Spinal cord (tissue), 10 donors: ENCODE measurements around the gene SETMAR. TPM values are rescaled to one million over a fixed set of nuclear protein-coding genes. Genes with fewer than 3 reads are reported as not detected.
A peak's percentile ranks its signal among the peaks of the same experiment; 100 is the strongest.

Experiments used
- DNase-seq, 6 donors: peaks; one replicate each; pipeline versions ENCODE4 v3.0.0 to v3.0.0-alpha.2; 2013 to 2015; ENCODE audit warnings: low spot score in 6 of 6, low read depth in 4 of 6
- H3K27ac ChIP-seq: one replicate; pipeline ENCODE4 v1.5.1; 2013; ENCODE audit warnings: low read depth, low read length, control low read depth
- H3K27me3 ChIP-seq: one replicate; pipeline ENCODE4 v1.6.1; 2013; ENCODE audit warnings: low read length; ENCODE audit not compliant: control insufficient read depth, insufficient read depth
- H3K36me3 ChIP-seq: one replicate; pipeline ENCODE4 v1.6.1; 2013; ENCODE audit warnings: low read length; ENCODE audit not compliant: control insufficient read depth, insufficient read depth
- H3K4me1 ChIP-seq: one replicate; pipeline ENCODE4 v1.6.1; 2013; ENCODE audit warnings: low read length; ENCODE audit not compliant: control insufficient read depth, insufficient read depth
- H3K4me3 ChIP-seq: one replicate; pipeline ENCODE4 v1.5.1; 2013; ENCODE audit warnings: low read depth, low read length, control low read depth
- H3K9me3 ChIP-seq: one replicate; pipeline ENCODE4 v1.6.1; 2013; ENCODE audit warnings: low read length; ENCODE audit not compliant: control insufficient read depth, insufficient read depth
- WGBS: methylation state at CpG from one replicate; pipeline ENCODE4 v1.1.5; 2013; ENCODE audit warnings: missing lambda C conversion rate; ENCODE audit not compliant: insufficient coverage; 5-methylcytosine and 5-hydroxymethylcytosine counted together
- long read RNA-seq, 4 donors: transcript quantifications; one replicate each; lab custom pipeline, GENCODE V29; 2026
- polyA plus RNA-seq, 2 donors: library from polyadenylated mRNA; unstranded; fragments of 120-200 nt; gene quantifications; one replicate each; pipeline ENCODE4 v1.2.1, GENCODE V29; 2013; ENCODE audit not compliant: insufficient read length in 2 of 2
- total RNA-seq, 2 donors: library from RNA; depleted of rRNA in 1 of 2; stranded (reverse); fragments of 120-200 nt in 1 of 2; fragments of >200 nt in 1 of 2; gene quantifications; one replicate each; pipeline versions ENCODE4 v1.2.3 to v1.2.4, GENCODE V29; 2013 to 2014
- donor health status: healthy.

SETMAR gene
- total RNA-seq (10 to 100 TPM; 19.1 to 28.4 TPM), polyA plus RNA-seq (10 to 100 TPM; 20.5 to 21.9 TPM)
- long read RNA-seq, donor 1, partial matches to known transcripts = 0 of 6 reads
- long read RNA-seq, donor 1, other reads (novel, unspliced or antisense) = 5 of 6 reads
- long read RNA-seq, donor 2, partial matches to known transcripts = 0 of 1 reads
- long read RNA-seq, donor 2, other reads (novel, unspliced or antisense) = 0 of 1 reads
- long read RNA-seq, donor 3, partial matches to known transcripts = 0 of 3 reads
- long read RNA-seq, donor 3, other reads (novel, unspliced or antisense) = 0 of 3 reads
- long read RNA-seq, donor 4, partial matches to known transcripts = 0 of 4 reads
- long read RNA-seq, donor 4, other reads (novel, unspliced or antisense) = 0 of 4 reads

DNA sequence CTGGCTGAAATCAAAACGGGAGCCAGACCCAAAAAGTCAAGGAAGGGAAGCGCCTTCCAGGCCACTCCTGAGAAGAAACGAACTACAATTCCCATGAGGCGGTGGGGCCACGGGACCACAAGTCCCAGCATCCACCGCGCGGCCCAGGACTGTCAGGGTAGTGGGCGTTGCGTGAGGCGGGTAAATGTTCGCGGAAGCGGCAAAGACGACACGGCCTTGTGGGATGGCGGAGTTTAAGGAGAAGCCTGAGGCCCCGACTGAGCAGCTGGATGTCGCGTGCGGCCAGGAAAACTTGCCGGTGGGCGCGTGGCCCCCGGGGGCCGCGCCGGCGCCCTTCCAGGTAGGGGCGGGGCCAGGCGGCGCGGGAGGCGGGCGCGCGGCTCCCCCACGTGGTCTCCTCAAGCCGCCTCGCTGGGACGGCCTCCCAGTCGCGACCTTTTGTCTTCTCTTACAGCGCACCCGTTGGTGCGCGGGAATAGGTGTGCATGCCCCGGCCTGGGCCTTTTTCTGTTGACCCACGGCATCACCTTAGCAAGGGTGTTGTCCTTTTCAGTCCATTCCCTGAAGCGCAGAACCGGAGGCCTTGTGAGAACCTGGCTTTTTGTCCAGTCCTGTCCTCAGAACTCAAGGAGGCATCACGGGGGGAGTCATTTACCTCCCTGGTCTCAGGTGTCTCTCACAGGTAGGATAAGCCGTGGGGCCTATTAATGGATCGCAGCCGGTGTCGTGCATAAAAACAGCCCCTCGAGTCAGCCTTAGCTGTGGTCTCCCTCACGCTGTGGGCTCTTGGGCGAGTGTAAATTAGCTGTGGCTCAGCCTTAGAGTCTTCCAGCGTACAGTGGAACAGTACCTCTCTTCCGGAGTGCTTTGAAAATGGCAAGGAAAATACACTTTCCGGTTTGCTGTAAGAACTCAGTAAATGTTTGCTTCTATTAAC is at the start of gene SETMAR:
Gene SETMAR (plus strand): TSS at position 183 of the 937 bp plus-strand sequence. CDS start 2 bp downstream, at position 185.
- 2% methylated on average over 60 of the region's 62 CpGs for WGBS
- peak within 1 kb of the TSS; percentile 76 for H3K27ac ChIP-seq
- H3K36me3 ChIP-seq = no peaks in the 10 kb centered on the region
- no peaks in the 10 kb centered on the region for H3K9me3 ChIP-seq
- H3K4me1 ChIP-seq = peaks cover 22% of the 10 kb centered on the region
- peak; percentile 85 to 98 (median 86) for DNase-seq
- H3K4me3 ChIP-seq = peak within 1 kb of the TSS; percentile 76
- no peaks in the 10 kb centered on the region for H3K27me3 ChIP-seq

DNA sequence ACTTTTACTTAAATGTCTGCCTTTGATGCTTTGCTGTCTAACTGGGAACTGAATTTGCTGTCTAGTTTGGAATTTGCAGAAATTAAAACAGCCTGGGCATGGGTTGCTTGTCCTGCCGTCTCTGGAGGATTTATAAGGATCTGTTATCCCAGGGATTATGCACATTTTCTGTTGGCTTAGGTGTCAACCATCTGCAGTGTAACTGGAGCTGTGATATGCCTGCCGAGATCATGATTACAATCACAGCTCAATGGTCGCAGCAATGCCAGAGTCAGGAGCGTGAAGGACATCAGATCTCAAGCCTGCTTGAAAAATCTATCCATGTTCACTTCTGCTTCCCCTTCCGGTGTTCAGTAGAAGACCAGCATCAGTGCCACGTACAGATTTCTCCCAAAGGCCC is 41.8 kb upstream of the SETMAR start:
- Histone ChIP-seq H3K27ac (no peak overlapping the region), H3K4me3 (no peak overlapping the region), H3K36me3 (no peaks in the 10 kb centered on the region), H3K4me1 (no peaks in the 10 kb centered on the region), H3K9me3 (no peaks in the 10 kb centered on the region), H3K27me3 (no peaks in the 10 kb centered on the region)
- DNase-seq = peak in 1 of 6 donors; percentile 21
- 81% methylated on average over 6 of the region's 6 CpGs for WGBS

DNA sequence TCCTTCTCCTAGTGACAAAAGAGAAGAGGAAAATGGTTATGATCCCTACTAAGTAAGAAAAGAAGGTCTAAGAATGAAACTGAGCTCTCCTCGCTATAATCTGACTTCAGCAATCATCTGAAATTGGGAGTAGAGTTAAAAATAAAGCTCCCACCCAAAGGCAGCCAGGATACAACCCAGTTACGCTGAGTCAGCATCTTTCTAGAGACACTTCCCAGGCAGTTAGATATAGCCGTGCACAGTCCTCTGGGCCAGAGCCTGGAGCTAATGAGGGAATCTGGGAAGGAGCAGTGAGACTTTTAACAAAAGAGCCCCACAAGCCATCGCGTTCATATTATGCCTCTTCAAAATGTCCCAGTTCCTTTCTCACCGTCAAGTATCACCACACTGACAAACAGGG is 39.1 kb upstream of the SETMAR start:
- Histone ChIP-seq H3K9me3 (no peaks in the 10 kb centered on the region), H3K36me3 (no peaks in the 10 kb centered on the region), H3K4me3 (no peak overlapping the region), H3K4me1 (no peaks in the 10 kb centered on the region), H3K27ac (no peak overlapping the region), H3K27me3 (no peaks in the 10 kb centered on the region)
- 67% methylated on average over 2 of the region's 6 CpGs for WGBS
- DNase-seq = no peak

DNA sequence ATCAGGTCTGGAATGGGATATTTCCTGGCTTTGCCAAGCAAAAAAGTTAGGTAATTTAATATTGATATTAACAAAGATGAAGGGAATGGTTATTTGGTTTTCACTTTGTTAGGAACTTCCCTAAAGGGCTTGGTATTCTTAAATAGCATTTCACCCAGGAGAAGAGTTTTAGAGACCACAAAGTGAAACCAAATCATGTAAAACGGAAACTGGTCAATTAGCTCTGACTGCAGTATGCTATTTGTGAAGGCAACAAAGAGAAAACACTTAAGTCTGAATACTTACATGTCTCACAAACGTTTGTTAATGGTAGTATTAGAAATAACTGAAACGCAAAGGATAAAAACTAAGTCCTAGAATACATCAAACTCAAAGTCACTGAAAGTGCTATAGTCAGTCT is 32.4 kb upstream of the SETMAR start:
- Histone ChIP-seq H3K27me3 (no peaks in the 10 kb centered on the region), H3K9me3 (no peaks in the 10 kb centered on the region), H3K4me1 (peaks cover 4% of the 10 kb centered on the region), H3K4me3 (no peak overlapping the region), H3K27ac (no peak overlapping the region), H3K36me3 (no peaks in the 10 kb centered on the region)
- no peak for DNase-seq
- whole genome bisulfite sequencing = no CpG with 5 or more reads among the region's 3 CpGs

DNA sequence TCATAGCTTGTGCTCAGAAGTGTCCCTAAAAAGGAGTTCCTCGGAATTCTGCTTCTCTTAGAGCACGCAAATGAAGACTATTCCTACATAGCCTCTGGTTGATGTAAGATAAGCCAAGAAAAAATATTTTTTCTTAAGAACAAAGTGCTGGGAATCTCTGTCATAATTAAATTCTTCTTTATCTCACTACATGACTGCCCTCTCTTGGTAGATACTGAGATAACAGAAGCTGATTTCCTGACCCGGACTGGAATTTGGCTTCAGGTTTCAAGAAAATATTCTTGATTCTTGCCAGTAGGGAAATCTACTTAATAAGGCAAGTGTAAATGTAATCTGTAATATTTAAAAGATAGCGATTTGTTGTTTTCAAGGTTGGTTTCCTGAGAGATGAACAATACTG is 31.3 kb upstream of the SETMAR start:
- 6% methylated on average over 2 of the region's 4 CpGs for WGBS
- Histone ChIP-seq H3K4me3 (no peak overlapping the region), H3K36me3 (no peaks in the 10 kb centered on the region), H3K27ac (no peak overlapping the region), H3K4me1 (peaks cover 4% of the 10 kb centered on the region), H3K9me3 (no peaks in the 10 kb centered on the region), H3K27me3 (no peaks in the 10 kb centered on the region)
- peak in 5 of 6 donors; percentile 44 to 93 (median 47) for DNase-seq

DNA sequence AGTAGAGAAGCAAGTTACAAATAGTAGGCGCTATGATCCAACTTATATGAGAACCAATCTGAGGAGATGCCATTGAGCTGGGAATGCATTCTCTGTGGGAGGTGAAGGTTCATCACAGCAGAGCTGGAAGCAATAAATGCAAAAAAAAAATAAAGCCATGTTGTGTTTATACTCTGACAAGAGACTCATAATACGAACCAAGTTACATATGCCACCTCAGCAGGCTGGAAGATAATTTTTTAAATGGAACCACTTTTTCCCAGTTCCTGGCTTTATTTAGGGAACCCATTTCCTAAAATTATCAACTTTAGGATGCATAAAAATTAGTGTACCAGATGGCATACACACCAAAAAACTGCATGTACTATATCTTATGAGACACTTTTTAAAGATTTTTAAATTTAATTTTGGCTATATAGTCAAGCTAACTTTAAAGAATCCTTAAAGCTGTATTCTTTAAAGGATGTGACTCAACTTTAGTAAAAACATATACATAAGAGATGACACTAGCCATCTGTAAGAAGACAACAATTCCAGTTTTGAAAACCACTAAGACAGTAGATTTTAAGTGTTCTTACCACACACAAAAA is 23.6 kb upstream of the SETMAR start:
- H3K4me1 ChIP-seq = no peaks in the 10 kb centered on the region
- H3K9me3 ChIP-seq = no peaks in the 10 kb centered on the region
- no peak overlapping the region for H3K4me3 ChIP-seq
- no peak overlapping the region for H3K27ac ChIP-seq
- whole genome bisulfite sequencing = no CpG with 5 or more reads among the region's 2 CpGs
- DNase-seq = peak in 1 of 6 donors; percentile 70
- no peaks in the 10 kb centered on the region for H3K27me3 ChIP-seq
- no peaks in the 10 kb centered on the region for H3K36me3 ChIP-seq

DNA sequence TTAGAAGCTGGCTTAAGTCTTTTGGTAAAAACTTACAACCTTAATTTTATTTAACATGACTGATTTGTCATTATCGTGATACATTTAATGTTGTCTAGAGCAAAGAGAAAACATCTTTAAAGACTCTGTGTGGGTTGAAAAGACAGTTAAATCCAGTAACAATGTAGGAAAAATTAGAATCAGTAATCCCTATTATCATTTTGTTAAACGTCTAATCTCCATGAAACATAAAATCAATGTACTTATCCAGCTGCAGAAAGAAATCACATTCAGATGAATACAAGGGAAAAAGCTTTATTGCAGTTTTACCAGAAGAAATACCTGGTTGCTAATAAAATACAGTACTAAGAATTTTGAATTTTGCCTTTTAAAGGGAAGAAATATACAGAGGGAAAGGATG is 21.2 kb upstream of the SETMAR start:
- WGBS = no CpG with 5 or more reads among the region's 2 CpGs
- no peaks in the 10 kb centered on the region for H3K9me3 ChIP-seq
- no peak for DNase-seq

DNA sequence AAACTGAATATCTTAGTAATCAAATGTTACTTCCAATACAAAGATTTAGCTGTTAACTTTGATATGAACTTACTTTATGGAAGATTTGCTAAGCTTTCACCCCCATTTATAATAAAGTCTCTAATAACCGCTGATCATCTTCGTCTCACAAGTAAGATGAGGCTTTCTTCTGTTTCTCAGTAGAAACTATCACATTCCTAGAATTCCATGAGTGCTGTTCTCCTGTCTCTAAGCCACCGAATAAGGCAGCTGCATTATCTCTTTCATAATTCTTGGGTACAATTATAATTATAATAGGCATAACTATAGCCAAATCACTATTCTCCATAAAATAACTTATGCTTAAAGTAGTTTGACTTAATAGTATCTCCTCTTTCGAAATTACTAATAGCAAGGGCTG is 18.3 kb upstream of the SETMAR start:
- DNase-seq = no peak
- H3K27me3 ChIP-seq = no peaks in the 10 kb centered on the region
- H3K27ac ChIP-seq = no peak overlapping the region
- no peaks in the 10 kb centered on the region for H3K36me3 ChIP-seq
- H3K4me3 ChIP-seq = no peak overlapping the region
- WGBS = no CpG with 5 or more reads among the region's 4 CpGs
- H3K4me1 ChIP-seq = no peaks in the 10 kb centered on the region
- H3K9me3 ChIP-seq = no peaks in the 10 kb centered on the region

More for the DNA sequence above, 21.2 kb upstream of the SETMAR start:
- no peak overlapping the region for H3K4me3 ChIP-seq
- H3K4me1 ChIP-seq = no peaks in the 10 kb centered on the region
- no peaks in the 10 kb centered on the region for H3K27me3 ChIP-seq
- H3K36me3 ChIP-seq = no peaks in the 10 kb centered on the region
- H3K27ac ChIP-seq = no peak overlapping the region

DNA sequence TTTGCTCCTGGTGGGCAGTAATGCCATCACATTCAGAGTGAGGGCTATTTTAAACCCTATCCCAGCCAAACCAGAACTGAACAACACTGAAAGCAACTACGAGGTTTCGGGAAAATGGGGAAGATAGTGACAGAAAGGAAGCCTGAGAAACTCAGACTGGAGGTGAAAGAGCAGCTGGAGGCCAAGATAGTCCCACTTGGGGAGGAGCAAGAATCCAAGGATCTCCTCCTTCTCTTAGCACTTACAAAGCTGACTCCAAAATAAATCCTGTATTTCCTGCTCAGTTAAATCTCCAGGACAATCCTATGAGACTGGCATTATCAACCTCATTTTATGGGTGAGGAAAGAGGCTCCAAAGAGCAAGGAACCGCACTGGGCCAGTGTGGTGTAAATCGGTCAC is 14.1 kb upstream of the SETMAR start:
- no peaks in the 10 kb centered on the region for H3K27me3 ChIP-seq
- no peak overlapping the region for H3K27ac ChIP-seq
- no peak for DNase-seq
- H3K4me1 ChIP-seq = no peaks in the 10 kb centered on the region
- H3K9me3 ChIP-seq = no peaks in the 10 kb centered on the region
- WGBS = no CpG with 5 or more reads among the region's 4 CpGs
- H3K36me3 ChIP-seq = no peaks in the 10 kb centered on the region
- H3K4me3 ChIP-seq = no peak overlapping the region
